PC-9 (cell line): ENCODE measurements around the gene LAX1.

Experiments
- CTCF ChIP-seq: fragments of 200-600 bp; sonication (generic); conservative IDR thresholded peaks from 2 replicates; pipeline ENCODE4 v1.6.1; 2017; ENCODE audit warnings: mixed run types, antibody characterized with exemption, mild to moderate bottlenecking, moderate library complexity
- EZH2 ChIP-seq: fragments of 200-600 bp; sonication (generic); IDR thresholded peaks from 2 replicates; pipeline ENCODE4 v1.8.0; 2017; ENCODE audit warnings: antibody characterized with exemption, low read depth

- no peak for TF ChIP-seq CTCF
- no peak for TF ChIP-seq EZH2
Measured at GRCh38 chr1:203778789-203779188, 13.8 kb downstream of the LAX1 start.
